GM19467 (cell line): Measurements from ENCODE around the gene PCDH11X.
"Not testable (repeated sequence)": the region's sequence is repeated elsewhere in the genome, so short reads cannot be mapped to it uniquely, and the experiment has no call there.

Experiments used
- ATAC-seq: cut with Tn5 transposase; IDR thresholded peaks from one replicate; pipeline ENCODE4 v1.9.1; 2021; ENCODE audit warnings: mild to moderate bottlenecking, moderate library complexity; ENCODE audit not compliant: unreplicated experiment

The PCDH11X gene, protein sequence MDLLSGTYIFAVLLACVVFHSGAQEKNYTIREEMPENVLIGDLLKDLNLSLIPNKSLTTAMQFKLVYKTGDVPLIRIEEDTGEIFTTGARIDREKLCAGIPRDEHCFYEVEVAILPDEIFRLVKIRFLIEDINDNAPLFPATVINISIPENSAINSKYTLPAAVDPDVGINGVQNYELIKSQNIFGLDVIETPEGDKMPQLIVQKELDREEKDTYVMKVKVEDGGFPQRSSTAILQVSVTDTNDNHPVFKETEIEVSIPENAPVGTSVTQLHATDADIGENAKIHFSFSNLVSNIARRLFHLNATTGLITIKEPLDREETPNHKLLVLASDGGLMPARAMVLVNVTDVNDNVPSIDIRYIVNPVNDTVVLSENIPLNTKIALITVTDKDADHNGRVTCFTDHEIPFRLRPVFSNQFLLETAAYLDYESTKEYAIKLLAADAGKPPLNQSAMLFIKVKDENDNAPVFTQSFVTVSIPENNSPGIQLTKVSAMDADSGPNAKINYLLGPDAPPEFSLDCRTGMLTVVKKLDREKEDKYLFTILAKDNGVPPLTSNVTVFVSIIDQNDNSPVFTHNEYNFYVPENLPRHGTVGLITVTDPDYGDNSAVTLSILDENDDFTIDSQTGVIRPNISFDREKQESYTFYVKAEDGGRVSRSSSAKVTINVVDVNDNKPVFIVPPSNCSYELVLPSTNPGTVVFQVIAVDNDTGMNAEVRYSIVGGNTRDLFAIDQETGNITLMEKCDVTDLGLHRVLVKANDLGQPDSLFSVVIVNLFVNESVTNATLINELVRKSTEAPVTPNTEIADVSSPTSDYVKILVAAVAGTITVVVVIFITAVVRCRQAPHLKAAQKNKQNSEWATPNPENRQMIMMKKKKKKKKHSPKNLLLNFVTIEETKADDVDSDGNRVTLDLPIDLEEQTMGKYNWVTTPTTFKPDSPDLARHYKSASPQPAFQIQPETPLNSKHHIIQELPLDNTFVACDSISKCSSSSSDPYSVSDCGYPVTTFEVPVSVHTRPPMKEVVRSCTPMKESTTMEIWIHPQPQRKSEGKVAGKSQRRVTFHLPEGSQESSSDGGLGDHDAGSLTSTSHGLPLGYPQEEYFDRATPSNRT (N-terminal part only)

DNA sequence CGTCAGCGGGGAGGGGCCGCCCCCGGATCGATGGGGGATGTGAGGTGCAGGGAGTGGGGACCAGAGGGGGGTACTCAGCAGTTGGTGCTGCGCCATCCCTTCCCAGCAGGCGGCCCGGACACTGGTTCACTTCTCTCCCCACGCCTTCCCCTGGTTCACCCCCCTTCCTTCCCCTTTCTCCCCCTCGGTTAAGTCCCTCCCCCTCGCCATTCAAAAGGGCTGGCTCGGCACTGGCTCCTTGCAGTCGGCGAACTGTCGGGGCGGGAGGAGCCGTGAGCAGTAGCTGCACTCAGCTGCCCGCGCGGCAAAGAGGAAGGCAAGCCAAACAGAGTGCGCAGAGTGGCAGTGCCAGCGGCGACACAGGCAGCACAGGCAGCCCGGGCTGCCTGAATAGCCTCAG is at the start of gene PCDH11X:
Gene PCDH11X (plus strand): TSS at position 241 of the 400 bp plus-strand sequence. CDS start 56,130 bp downstream, outside the sequence.
- not testable (repeated sequence) for ATAC-seq

DNA sequence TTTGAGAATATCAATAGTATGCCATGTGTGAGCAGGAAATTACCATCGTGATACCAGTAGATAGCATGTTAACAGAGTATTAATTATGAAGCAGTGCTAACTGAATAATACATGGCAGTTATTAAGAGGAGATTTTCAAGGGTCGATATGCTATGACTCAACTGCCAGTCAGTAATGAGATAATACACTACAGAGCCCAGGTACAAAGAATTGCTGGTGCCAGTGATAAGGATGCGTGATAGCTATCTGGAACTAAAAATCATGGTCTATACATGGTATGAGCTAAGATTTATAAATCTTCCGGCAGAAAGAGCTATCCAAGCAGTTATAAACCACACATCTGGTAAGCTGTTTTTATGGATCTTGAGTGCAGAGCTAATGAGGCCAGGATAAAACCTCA is 31.7 kb upstream of the PCDH11X start:
- ATAC-seq, result not testable (repeated sequence)

DNA sequence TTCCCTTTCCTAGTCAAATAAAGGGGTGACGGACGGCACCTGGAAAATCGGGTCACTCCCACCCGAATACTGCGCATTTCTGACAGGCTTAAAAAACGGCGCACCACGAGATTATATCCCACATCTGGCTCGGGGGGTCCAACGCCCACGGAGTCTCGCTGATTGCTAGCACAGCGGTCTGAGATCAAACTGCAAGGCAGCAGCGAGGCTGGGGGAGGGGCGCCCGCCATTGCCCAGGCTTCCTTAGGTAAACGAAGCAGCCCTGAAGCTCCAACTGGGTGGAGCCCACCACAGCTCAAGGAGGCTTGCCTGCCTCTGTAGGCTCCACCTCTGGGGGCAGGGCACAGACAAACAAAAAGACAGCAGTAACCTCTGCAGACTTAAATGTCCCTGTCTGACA is 26.2 kb upstream of the PCDH11X start:
- not testable (repeated sequence) for ATAC-seq

DNA sequence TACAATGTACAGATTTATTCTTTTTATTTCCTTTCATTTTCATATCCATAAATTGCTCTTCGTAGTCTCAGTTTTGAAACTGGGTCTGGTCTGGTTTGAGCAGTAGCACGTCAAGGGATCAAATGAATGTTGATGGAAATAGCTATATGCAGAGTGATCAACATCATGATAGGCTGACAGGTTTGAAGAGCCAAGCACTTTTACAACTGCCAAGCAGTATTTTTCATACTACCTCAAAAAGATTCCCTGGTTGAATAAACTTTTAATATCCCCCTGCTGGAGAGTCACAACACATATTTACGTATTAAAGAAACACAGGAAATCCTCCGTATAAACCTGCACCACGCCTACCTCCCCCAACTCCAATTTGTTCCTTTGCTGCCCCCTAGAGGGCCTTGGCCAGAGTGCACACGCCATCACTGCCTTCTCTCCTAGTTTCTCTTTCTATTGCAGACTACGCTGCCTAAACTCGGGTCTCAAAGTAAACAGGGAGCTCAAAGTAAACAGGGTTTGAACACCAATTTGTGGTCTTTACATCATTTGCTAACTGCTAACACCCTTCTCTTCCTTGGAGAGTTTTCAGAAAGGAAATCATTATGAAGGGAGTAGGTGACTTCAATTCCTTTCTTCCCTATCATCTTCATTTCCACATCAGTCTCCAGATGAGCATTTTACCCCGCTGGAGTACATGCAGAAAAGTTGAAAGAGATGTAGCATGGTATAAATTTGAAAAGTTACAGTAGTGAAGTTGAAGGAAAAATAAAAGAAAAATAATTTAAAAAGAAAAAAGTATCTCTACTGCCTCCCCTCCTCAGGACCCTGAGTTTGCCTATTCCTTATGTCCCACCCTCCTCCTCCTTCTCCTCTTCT is 8.3 kb upstream of the PCDH11X start:
- peak; percentile 99 for ATAC-seq

DNA sequence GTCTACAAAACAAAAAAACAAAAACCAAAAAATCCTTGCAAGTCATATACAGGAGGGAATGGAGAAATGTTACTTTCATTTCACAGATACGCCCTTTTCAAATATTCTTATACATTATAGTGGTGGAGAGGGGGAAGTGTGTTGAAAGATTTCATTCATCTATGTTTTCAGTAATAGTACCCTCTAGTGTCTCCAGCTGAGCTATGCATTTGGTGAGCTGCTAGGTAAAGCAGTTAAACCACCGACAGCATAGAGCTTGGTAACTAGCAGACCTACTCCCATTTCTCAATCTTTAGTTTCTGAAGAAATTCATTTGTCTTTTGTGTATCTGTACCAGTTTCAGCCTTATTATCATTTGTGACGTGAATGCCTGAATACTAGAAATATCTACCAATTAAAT is 5.2 kb upstream of the PCDH11X start:
- not testable (repeated sequence) for ATAC-seq

DNA sequence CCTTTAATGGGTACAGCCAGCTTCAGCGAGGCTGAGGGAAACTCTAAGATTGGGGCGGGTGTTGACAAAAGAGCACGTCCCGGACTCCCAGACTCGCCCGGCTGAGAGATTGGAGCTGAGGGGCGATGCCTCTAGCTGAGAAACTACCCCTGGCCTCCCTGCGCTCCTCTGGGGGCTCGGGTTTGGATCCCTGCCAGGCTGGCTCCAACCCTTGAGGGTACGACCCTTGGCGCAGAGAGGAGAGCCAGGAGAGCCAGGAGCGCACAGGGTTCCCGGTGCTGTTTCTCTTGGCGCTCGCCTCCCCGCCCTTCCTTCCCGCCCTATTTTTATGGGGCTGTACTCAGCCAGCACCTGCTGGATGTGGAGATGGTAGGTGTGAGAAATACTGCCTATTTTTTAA is 833 bp downstream of the PCDH11X start:
- ATAC-seq, result not testable (repeated sequence)

DNA sequence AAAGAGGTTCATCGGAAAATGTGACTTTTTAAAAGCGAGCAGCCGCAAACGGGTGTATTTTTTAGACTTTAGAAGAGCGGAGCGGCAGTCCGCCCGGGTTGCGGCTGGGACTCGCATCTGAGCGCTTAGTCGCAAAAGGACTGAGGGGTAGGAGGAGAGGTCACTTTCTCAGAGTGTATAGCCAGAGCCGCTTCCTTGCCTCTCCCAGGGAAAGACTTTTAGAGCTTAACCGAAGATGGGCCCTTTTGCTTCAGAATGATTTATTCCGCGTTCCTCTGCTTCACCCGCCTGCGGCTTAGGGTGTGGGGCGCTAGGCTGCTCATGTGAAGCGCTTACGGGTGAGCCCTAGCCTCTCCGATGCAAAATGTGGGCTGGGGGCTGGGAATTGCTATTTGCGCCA is 1.5 kb downstream of the PCDH11X start:
- not testable (repeated sequence) for ATAC-seq

DNA sequence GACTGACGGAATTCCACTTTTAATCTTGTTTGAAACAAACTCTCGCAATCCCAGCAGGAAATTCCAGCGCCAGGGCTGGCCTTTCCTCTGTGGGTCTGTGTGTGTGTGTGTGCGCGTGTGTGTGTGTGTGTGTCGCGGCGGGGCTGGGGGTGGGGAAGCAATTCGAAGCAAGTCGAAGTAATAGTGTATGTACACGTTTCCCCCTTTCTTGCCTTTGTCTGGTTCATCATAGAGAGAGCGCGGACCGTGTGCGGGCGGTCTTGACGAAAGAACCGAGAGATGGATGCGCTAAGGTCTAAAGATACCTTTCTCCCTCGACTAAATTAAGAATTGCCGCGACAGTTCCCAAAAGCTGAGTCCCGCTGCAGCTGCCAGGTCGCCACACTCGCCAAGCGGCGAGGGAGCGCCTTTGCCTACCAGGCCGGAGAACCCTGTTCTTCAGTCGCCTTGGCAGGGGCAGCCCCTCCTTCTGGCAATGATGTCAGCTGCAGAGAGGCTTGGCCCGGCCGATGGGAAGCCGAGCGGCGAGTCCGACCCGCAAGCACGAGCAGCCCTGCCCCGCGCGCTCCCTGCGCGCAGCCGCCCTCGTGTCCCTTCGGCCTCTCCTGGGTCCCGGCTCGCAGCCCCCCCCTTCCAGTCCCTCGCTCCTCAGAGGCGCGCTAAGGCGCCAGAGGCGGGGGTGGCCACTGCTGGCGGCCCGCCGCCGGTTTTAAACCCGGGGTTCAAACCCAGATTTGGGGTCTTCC is 2.6 kb downstream of the PCDH11X start:
- ATAC-seq, result not testable (repeated sequence)

DNA sequence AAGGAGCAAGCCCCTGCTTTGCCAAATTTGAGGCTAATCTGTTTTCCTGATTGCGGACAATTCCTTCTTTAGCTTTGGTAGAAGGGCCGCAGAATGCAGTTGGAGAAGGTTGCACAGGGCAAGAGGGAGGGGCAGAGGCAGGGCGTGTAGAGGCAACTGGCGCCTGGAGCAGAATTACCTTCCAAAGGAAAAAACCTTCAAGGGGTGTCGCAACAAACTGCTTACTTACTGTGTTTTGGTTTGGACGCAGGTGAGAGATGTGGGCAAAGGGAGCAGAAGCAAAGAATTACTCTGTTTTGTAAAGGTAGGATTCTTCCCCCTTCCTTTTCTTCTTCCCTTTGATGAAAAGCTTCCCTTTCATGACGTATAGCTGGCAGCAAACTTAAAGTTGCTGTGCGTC is 3.6 kb downstream of the PCDH11X start:
- ATAC-seq, result not testable (repeated sequence)

DNA sequence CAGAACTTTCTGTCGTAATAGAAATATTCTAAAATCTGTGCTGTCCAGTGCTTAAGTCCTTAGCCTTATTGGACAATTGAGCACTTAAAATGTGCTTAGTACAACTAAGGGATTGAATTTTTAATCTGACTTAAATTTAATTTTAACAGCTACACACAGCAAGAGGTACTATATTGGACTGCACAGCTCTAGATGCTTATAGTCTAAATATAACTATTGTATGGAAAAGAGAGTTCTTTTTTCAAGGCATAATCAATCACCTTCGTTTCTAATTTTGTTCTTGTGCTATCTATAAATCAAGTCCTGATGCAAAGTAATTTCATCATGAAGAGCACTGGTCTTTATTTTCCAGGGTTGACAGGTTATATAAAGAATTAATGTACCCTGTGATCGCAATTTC is 38.4 kb downstream of the PCDH11X start:
- not testable (repeated sequence) for ATAC-seq

DNA sequence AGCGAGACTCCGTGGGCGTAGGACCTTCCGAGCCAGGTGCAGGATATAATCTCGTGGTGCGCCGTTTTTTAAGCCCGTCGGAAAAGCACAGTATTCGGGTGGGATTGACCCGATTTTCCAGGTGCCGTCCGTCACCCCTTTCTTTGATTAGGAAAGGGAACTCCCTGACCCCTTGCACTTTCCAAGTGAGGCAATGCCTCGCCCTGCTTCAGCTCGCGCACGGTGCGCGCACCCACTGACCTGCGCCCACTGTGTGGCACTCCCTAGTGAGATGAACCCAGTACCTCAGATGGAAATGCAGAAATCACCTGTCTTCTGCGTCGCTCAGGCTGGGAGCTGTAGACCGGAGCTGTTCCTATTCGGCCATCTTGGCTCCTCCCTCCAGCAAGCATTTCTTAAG is 46.1 kb downstream of the PCDH11X start:
- not testable (repeated sequence) for ATAC-seq
